HTR-8/SVneo (cell line): ENCODE data around the gene HBEGF.

ENCODE experiments used
- DNase-seq: peaks from one replicate; pipeline ENCODE4 v3.0.0; 2011; ENCODE audit warnings: low spot score, mixed read lengths; ENCODE audit not compliant: insufficient read length
- FAIRE-seq: peaks from 2 replicates; lab custom pipeline; 2011; peaks lifted over from hg19 to GRCh38; lab: Jason Lieb, UNC

Gene HBEGF

DNA sequence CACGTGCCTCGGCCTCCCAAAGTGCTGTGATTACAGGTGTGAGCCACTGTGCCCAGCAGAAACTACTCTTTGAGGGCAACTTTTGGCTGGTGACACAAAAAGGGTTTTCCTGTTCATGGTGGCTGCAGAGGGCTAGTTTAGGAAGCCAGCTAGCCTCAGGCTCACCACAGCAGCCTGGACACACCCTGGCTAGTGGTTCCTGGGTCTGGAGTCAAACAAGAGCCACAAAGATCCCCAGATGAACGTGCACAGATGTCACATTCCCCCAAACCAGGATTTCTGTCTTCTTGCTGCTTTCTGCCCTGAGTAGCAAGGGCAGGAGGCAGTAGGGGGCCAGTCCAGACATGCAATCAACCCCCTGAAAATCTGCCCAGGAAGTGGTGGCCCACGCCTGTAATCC lies 6.8 kb downstream of the HBEGF start:
- DNase-seq: no peak
- no peak for FAIRE-seq

DNA sequence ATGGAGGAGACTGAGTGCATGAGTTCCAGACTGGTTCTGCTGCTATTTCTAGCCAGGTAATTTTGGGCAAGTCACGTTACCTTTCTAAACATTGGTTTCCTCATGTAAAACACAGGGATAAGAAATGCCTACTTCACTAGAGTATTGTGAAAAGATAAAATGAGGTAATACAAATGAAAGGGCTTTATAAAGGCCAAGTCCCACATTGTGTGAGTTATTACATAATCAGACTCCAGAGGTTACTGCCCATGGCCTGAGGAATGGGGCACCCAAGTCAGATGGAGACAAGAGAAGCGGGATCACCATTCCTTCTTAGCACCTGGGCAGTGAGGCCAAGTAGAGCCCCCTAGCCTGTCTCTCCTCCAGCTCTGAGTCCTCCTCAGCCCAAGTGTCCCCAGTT lies 7.5 kb downstream of the HBEGF start:
- FAIRE-seq (no peak), DNase-seq (no peak)

DNA sequence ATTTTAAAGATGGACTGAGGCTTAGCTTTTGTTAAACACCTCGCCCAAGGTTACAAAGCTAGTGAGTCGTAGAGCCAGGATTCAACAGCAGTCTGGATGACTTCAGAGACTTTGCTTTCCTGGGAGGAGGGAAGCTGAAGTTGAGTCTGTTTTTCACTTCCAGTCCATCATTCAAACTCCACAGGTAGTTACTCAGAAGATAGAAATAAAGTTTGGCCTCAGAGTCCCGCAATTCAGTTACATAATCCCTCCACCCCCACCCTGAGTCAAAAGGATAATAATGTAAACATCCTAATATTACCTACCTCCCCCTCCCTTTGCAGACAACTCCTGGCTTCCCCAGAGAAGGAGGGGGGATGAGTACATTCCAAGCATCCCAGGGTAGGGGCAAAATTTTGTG lies 8.1 kb downstream of the HBEGF start:
- FAIRE-seq (peak; percentile 13), DNase-seq (no peak)

DNA sequence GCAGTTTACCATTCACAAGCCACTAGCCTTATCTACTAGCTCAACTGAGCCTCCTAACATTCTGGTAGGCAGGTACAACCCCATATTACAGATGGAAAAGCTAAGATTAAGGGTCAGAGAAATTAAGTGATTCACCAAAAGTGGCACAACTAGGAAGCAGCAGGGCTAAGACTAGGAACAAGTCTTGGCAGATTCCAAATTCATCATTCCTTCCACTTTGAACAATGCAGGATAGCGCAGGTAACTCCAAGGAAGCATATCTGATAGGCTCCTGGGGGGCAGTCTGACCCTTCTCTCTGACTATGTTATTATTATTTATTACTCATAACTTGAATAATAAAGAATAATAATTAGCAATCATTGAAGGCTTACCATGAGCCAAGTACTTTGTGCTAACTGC lies 8.5 kb downstream of the HBEGF start:
- no peak for DNase-seq
- no peak for FAIRE-seq

DNA sequence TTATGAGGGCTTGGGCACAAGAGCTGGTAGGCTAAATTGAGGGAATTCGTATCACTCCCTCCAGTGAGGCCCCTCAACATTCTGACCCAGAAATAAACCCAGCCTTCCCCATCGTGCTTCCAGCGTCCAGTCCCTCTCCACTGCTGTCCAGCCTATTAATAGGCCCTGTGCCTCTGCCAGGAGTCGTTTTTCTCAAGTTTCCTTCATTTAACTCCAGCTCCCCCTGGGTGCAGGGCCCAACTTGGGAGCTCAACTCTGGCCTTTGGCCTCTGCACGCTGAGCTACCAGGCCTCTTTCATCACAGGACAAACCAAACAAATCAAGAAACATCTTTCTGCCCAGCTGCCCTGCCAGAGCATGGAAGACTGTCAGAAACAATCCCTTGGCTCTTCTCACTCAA lies 10.0 kb downstream of the HBEGF start:
- DNase-seq (no peak), FAIRE-seq (no peak)

DNA sequence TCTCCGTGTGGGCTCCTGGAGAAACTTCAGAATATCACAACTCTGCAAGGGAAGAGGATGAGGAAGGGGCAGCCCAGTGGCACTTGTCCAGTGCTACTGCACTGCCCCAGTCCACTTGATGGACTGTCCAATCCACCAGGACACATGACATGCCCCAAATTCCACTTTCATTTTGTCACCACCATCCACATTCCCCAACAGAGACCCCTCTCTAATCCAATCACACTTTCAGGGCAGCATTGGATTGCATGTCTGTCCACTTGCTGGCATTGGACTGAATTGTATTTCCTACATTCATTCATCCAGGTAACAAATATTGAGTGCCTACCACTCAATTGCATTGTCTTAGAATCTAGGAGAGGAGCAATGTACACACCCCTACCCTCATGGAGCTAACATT lies 14.8 kb downstream of the HBEGF start:
- no peak for FAIRE-seq
- no peak for DNase-seq

DNA sequence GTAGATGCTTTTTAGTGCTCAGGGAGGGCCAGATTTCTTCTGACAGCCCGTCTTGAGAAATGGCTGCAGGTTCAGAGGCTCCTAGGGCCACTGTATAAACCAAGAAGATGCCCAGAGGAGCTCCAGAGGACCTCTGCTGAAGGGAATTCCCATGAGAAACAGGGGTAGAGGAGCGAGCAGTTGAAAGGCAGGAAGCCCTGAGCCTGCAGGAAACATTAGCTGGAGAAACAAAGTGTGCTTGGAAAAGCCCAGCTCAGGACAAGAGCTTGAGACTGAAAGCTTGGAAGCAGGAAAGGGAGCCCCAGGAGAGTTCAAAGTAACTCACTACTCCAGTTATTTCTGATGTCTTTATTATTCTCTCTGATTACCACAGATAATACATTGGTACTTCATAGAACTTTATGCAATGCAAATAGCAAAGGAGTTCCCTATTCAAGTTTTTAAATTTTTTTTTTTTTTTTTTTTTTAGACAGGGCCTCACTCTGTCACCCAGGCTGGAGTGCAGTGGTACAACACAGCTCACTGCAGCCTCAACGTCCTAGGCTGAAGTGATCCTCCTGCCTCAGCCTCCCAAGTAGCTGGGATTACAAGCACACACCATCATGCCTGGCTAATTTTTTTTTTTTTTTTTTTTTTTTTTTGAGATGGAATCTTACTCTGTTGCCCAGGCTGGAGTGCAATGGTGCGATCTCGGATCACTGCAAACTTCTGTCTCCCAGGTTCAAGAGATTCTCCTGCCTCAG lies 16.5 kb downstream of the HBEGF start:
- DNase-seq (no peak), FAIRE-seq (no peak)

DNA sequence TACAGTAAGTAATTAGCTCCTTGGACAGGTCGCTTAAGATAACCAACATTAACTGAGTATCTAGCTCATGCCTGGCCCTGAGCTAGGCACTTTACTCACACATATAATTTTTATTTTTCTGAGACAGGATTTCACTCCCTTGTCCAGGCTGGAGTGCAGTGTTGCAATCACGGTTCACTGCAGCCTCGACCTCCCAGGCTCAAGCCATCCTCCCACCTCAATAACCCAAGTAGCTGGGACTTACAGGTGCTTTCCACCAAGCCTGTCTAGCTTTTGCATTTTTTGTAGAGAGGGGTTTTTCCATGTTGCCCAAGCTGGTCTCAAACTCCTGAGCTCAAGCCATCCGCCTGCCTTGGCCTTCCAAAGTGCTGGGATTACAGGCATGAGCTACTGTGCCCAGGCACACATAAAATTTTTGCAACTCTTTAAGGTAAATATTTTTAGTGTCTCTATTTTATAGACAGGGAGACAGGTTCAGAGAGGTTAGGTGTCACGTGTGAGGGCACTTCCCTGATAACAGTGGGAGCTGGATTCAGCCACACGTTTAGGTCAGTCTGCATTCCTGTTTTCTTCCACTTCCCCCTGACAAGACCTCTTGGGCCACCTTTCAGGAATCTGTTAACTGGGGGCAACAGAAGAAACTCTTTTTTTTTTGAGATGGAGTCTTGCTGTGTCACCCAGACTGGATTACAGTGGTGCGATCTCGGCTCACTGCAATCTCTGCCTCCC lies 18.2 kb downstream of the HBEGF start:
- no peak for DNase-seq
- no peak for FAIRE-seq

DNA sequence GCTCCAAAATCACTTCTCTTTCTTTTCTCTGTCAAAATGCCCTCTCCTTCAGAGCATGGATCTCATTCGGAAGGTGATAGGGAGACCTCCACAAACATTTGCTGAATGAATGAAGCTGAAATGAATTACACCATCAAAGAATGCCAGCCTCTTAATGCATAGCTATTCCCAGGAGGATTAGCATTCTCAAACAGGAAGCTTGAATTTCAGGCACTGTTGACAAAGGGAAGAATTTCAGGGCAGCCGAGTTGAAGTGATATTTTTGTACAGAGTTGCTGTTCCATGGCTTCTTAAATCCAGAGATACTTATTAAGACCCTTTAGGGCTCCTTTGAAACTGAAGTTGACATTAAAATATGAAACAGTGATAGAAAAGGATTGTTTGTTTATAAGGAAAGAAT lies 18.8 kb downstream of the HBEGF start:
- FAIRE-seq (no peak), DNase-seq (no peak)

DNA sequence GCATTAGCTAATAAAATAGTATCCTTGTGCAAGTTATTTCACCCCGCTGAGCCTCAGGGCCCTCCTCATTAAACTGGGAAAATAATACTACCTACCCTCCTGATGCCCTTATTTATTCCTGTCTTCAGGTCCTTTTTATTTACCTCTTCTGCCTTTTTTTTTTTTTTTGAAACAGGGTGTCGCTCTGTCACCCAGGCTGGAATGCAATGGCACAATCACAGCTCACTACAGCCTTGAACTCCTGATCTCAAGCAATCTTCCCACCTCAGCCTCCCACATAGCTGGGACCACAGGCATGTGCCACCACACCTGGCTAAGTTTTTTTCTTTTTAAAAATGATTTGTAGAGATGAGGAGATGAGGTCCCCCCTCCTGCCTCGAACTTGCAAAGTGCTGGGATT lies 20.9 kb downstream of the HBEGF start:
- no peak for DNase-seq
- no peak for FAIRE-seq

DNA sequence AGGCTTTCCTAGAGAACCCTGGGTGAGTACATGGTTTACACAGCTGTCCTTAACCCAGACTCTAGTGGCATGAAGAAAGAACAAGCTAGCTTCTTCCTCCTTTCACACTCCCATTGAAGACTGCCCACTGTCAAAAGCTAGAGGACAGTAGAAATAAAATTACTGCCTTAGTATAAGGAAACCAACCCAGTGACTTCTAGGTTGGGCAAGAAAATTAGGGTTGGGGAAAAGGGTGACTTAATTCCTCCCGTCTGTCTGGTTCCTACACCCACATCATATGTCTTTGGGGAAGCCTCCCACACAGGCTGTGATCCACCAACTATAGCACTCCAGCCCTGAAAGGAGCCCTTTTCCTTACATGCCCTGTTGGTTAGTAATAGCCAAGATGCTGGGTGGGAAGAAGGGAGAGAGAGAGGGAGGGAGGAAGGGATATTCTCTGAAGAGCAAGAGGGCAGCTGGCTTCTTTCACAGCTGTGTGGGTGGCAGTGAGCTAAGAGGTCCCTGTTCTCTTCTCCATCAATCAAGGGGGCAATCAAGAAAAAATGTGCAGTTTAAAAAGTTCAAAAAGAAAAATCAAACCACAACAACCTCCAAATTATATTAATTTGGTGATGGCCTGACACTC lies 21.7 kb downstream of the HBEGF start:
- no peak for DNase-seq
- FAIRE-seq: peak; percentile 40

DNA sequence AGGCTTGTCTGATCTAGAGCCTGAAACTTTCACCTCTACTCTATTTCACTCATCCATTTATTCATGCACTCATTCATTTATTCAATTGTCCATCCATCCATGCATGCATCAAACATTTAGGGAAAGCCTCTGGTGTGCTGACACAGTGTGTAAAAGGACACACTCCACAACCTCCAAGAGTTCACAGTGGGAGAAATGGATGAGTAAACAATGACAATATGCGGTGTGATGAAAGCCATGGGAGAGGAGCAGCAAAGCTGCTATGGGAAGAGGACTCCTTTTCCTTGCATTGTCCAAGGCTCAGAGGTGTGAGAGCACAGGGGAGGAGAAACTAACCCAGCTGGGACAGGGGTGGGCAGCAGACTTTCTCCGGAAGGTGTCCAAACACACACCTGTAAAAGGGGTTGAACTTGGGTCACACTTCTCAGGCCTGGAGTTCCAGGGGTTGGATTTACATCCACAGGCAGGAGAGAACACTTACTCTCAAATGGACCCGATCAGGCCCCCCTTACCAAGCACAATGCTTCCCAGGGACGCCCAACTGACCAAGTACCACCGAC lies 22.3 kb downstream of the HBEGF start:
- FAIRE-seq: no peak

DNA sequence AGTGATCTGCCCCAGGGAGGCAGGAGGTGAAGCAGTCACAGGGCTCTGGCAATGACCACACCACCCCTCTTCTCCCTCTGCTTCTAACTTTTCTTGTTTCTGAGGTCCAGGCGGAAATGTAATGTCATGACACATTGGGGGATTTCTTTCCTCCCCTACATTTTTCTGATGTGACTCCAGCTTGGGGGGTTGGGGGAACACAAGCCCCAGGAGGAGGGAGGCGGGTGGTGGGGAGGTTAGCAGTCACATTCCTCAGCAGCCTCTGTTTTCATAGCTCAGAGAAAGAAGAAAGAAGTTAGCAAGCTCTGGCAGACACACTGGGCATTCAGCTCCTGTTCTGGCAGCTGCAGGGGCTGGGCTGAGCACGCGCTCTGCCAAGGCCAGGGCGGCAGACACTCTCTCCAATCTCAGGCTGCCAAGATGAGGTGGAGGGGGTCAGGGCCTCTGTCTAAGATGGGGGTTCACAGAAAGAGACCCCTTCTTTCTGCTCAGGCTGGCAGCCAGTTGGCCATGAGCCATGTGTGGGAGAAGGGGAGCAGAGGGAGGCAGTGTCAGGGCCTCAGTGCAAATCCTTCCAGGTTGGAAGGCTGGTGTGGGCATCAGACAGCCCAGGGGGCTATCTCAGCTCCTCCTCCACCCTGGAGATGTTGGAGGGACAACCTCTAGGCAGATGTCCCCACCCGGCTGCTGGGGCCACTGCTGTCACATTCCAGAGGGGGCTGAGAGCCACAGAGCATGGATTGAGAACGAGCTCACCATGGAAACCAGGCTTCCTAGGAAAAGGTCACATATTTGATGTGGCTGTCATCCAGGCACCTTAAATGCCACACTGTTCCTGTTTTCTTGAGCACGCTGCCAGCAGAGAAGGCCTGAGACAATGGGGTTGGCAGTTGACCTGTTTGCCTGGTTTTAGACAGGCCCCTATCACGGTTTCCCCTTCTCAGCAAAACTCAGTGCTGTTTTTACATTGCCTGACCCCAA lies 23.4 kb downstream of the HBEGF start:
- FAIRE-seq: peak; percentile 66
- DNase-seq: peak; percentile 79

More for the DNA sequence above, 22.3 kb downstream of the HBEGF start:
- DNase-seq: no peak

DNA sequence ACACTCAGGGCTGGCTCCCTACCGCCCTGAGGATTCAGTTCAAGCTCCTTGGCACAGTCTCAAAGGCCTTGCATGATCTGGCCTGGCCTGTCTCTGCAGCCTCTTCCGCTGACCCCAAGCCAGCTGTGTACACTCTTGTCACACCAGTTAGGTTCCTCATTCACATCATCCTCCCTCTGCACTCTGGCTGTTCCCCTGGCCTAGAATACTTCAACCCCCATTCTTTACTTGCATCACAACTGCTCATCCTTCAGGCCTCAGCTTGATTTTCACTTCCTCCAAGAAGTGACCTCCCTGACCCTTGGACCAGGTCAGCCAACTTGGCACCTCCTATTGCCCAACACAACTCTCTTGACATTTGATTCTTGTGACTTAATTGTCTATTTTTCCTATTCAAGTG lies 24.6 kb downstream of the HBEGF start:
- DNase-seq: no peak

DNA sequence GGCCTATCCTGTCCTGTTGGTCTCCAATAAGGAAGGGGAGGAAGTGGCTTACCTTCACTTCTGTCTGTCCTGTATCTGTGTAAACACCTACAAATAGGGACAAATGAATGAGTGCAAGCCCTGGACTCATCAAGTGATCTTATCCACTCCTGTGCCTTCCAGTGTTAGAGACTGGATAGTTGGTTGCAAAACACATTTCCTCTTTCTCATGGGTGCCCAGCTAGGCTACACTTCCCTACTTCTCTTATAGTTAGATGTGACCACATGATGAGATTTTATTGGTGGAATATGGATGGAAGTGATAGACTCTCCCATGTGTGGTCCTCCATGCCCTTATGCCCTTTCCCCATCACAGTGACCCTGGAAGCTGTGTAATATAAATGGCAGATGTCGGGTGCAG lies 26.6 kb downstream of the HBEGF start:
- FAIRE-seq (no peak), DNase-seq (no peak)

More for the DNA sequence above, 24.6 kb downstream of the HBEGF start:
- no peak for FAIRE-seq

DNA sequence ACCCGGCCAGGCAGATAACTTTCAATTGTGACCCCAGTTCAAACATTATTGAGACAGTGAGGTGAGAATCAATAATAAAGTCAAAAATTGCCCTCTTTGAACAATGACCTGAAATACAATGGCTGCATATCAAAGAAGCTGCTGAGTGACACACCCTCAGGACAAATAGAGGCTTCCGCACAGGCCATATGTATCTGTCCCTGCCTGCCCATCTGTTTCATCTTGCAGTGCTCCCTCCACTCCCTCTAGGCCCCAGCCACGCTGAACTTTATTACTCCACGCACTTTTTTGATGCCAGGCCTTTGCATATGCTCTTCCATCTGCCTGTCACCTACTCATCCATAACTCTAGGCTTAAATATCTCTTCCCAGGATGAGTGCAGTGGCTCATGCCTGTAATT lies 27.6 kb downstream of the HBEGF start:
- DNase-seq (no peak), FAIRE-seq (no peak)

DNA sequence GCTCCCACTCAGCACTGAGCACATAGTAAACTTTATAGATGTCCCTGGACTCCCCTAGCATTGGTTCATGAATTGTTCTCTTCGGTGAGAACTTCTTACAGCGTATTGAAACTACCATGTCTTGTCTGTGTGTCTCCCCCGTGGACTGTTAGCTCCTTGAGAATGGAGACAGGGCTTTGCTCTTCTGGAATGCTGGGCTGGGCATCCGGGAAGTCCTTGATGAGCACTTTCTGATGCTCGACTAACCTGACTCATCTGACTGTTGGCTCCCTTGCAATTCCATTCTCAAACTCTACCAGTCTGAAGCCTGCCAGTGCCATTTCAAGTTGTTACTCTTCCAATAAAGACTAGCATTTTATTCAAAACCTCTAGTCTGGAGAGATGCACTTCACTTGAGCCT lies 28.5 kb downstream of the HBEGF start:
- DNase-seq: no peak
- no peak for FAIRE-seq

DNA sequence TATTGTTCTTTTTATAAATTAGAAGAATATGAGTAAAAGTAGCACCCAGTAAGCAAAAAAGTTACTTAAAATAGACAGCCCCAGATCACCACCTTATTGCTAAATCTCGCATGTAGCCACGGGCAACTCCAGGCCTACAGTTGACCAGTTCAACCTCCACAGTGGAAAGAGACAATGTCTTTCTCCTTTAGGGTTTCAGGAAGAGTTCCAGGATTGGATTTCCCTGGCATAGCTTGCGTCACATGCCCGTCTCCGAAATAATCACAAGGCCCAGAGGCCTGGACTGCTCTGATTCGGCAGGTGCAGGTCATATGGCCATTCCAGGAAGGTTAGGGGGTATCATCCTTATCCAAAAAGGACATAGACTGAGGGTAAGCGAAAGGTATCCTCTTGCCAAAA lies 33.6 kb downstream of the HBEGF start:
- FAIRE-seq (no peak), DNase-seq (no peak)

DNA sequence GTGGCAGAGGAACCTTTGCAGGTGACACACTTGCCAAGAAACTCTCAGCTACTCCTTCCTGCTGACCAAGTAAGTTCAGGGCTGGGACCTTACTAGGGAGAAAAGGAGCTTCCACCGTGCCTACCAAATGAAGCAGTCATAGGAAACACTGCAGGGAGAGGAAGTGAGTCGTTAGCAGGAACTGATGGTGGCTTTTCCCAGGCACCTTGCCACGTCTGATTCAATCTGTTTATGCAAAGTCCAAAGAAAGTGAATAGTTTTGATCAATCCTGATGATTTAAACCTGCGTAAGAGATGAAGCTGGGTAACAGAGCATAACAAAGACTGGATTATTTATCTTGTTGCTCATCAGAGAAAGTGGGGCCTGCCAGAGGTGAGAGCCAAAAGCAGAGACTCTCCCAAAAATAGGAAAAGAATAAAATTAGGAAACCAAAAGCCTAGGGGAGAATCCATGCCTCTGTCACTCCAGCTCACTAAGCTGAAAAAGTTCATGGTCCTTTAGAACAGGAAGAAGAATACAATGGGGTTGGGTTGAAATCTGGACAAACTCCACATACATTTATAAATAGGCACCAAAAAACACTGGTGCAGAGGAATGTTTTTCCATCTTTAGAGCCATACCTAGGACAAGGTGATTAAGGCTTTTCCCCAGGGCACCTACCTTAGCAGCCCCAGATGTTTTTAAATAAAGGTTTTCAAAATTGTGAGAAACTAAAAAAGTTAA lies 34.2 kb downstream of the HBEGF start:
- no peak for FAIRE-seq

More for the DNA sequence above, 34.2 kb downstream of the HBEGF start:
- DNase-seq: no peak
